OCI-LY7 (cell line): ENCODE measurements around the gene MYRIP. TPM values are rescaled to one million over a fixed set of nuclear protein-coding genes. Genes with fewer than 3 reads are reported as not detected.

Experiments
- BruUV-seq: library from RNA; stranded (reverse); fragments of 400-500 nt; replicated peaks from 2 replicates; lab custom pipeline; 2021; lab: Mats Ljungman, UMichigan
- CTCF ChIA-PET: fragments of 300-600 bp; sonication (Branson Sonifier 250); formaldehyde crosslinking; loops from one replicate; lab custom pipeline; 2022; ENCODE audit warnings: antibody characterized with exemption; ENCODE audit not compliant: unreplicated experiment; lab: Charles Lee
- POLR2A ChIA-PET: fragments of 300-600 bp; sonication (Branson Sonifier 250); formaldehyde crosslinking; loops from one replicate; lab custom pipeline; 2022; ENCODE audit warnings: antibody characterized with exemption; lab: Charles Lee
- DNase-seq: peaks from one replicate; pipeline ENCODE4 v3.0.0-alpha.2; 2015; ENCODE audit warnings: low spot score
- H2AFZ ChIP-seq: fragments of 200-600 bp; sonication (generic), shearing (Covaris generic); 2 replicates; pipeline ENCODE4 v1.6.1; 2014; ENCODE audit warnings: mild to moderate bottlenecking, antibody characterized with exemption, low read length, moderate library complexity
- H3K27ac ChIP-seq: fragments of 200-600 bp; sonication (generic); 2 replicates; pipeline ENCODE4 v1.5.1; 2014; ENCODE audit warnings: mixed run types, low read depth, mild to moderate bottlenecking, moderate library complexity, low read length, inconsistent platforms; ENCODE audit not compliant: poor library complexity, severe bottlenecking
- H3K36me3 ChIP-seq: fragments of 200-600 bp; sonication (generic); 2 replicates; pipeline ENCODE4 v1.6.1; 2014; ENCODE audit warnings: mild to moderate bottlenecking, antibody characterized with exemption, low read length, moderate library complexity, mixed read lengths; ENCODE audit not compliant: insufficient read depth
- H3K4me1 ChIP-seq: fragments of 200-600 bp; sonication (generic); 2 replicates; pipeline ENCODE4 v1.5.1; 2014; ENCODE audit warnings: mild to moderate bottlenecking, low read length; ENCODE audit not compliant: insufficient read depth, poor library complexity, severe bottlenecking
- H3K4me2 ChIP-seq: fragments of 200-600 bp; sonication (generic); 2 replicates; pipeline ENCODE4 v1.6.1; 2014; ENCODE audit warnings: mild to moderate bottlenecking, low read length
- H3K4me3 ChIP-seq: fragments of 200-600 bp; sonication (generic); 2 replicates; pipeline ENCODE4 v1.5.1; 2014; ENCODE audit warnings: mild to moderate bottlenecking, low read depth, low read length; ENCODE audit not compliant: poor library complexity, severe bottlenecking
- H3K79me2 ChIP-seq: fragments of 200-600 bp; sonication (generic); 2 replicates; pipeline ENCODE4 v1.6.1; 2016; ENCODE audit warnings: low read depth, mild to moderate bottlenecking, low read length, moderate library complexity, mixed read lengths; ENCODE audit not compliant: insufficient read depth
- H3K9me2 ChIP-seq: fragments of 200-600 bp; sonication (generic); 2 replicates; pipeline ENCODE4 v1.6.1; 2016; ENCODE audit warnings: mild to moderate bottlenecking, low read length, mixed read lengths; ENCODE audit not compliant: insufficient read depth
- H3K9me3 ChIP-seq: fragments of 200-600 bp; sonication (generic); 2 replicates; pipeline ENCODE4 v1.6.1; 2014; ENCODE audit warnings: mild to moderate bottlenecking, mixed run types, low read length, mixed read lengths
- H4K20me1 ChIP-seq: fragments of 200-600 bp; sonication (generic); 2 replicates; pipeline ENCODE4 v1.6.1; 2014; ENCODE audit warnings: mild to moderate bottlenecking, antibody characterized with exemption, low read length, moderate library complexity, mixed read lengths; ENCODE audit not compliant: insufficient read depth
- CTCF ChIP-seq: fragments of 200-600 bp; sonication (generic); conservative IDR thresholded peaks from 2 replicates; pipeline ENCODE4 v1.5.1; 2014; ENCODE audit warnings: mild to moderate bottlenecking, antibody characterized with exemption, low read length, moderate library complexity, mixed read lengths
- EZH2phosphoT487 ChIP-seq: fragments of 200-600 bp; sonication (generic); IDR thresholded peaks from 2 replicates; pipeline ENCODE4 v1.6.1; 2018; ENCODE audit warnings: low read depth, borderline replicate concordance, mild to moderate bottlenecking, mixed run types, antibody characterized with exemption, low read length, moderate library complexity, mixed read lengths
- intact Hi-C: fragments of 100-400 bp; cut with micrococcal nuclease; formaldehyde crosslinking; loops from one replicate; pipeline ENCODE4 v1.10.0; 2022; ENCODE audit not compliant: unreplicated experiment
- total RNA-seq, 2 experiments: library from RNA; depleted of rRNA in 1 of 2; stranded (reverse); fragments of >200 nt in 1 of 2; shearing (Covaris generic) in 1 of 2; gene quantifications; 2 replicates each; pipeline ENCODE4 v1.2.3, GENCODE V29; 2014 to 2022

The MYRIP gene
- total RNA-seq, 2 experiments from 2014 or later, result not detected

- Histone ChIP-seq H3K79me2 (no peaks in the 10 kb centered on the region), H3K9me3 (no peaks in the 10 kb centered on the region), H3K4me1 (no peaks in the 10 kb centered on the region), H3K9me2 (no peaks in the 10 kb centered on the region; the same call in 1 of the 2 replicates), H3K4me2 (no peak overlapping the region), H3K4me3 (no peak overlapping the region), H2AFZ (no peak overlapping the region), H3K36me3 (no peaks in the 10 kb centered on the region), H3K27ac (no peak overlapping the region), H4K20me1 (no peaks in the 10 kb centered on the region)
- POLR2A ChIA-PET, result interaction anchor here (1.0 kb wide), 1 partner anchor 10 kb away, joined by 3 read pairs; no protein-coding TSS in a partner anchor
- TF ChIP-seq CTCF (no peak), EZH2phosphoT487 (no peak)
- BruUV-seq, result no TSS peak
- DNase-seq, result no peak
- CTCF ChIA-PET, result no interaction called here
- intact Hi-C loops, result no loop called here
Measured at GRCh38 chr3:39937315-39937714, 127.9 kb downstream of the MYRIP start.

- Histone ChIP-seq H3K27ac (no peak overlapping the region), H3K9me2 (no peaks in the 10 kb centered on the region; the same call in 1 of the 2 replicates), H3K4me3 (no peak overlapping the region), H3K36me3 (no peaks in the 10 kb centered on the region), H3K9me3 (no peaks in the 10 kb centered on the region), H3K4me2 (no peak overlapping the region), H4K20me1 (no peaks in the 10 kb centered on the region), H3K79me2 (no peaks in the 10 kb centered on the region), H2AFZ (no peak overlapping the region), H3K4me1 (no peaks in the 10 kb centered on the region)
- intact Hi-C loops, result no loop called here
- POLR2A ChIA-PET, result interaction anchor here (1.0 kb wide), 1 partner anchor 10 kb away, joined by 3 read pairs; no protein-coding TSS in a partner anchor
- no peak for DNase-seq
- BruUV-seq, result no TSS peak
- no peak for TF ChIP-seq EZH2phosphoT487
- TF ChIP-seq CTCF, result no peak
- CTCF ChIA-PET, result no interaction called here
Measured at GRCh38 chr3:39937874-39938273, 128.5 kb downstream of the MYRIP start.

- intact Hi-C loops, result no loop called here
- H3K79me2 ChIP-seq, result no peaks in the 10 kb centered on the region
- H3K4me3 ChIP-seq, result no peak overlapping the region
- no peak for TF ChIP-seq CTCF
- TF ChIP-seq EZH2phosphoT487, result no peak
- H3K36me3 ChIP-seq, result no peaks in the 10 kb centered on the region
- DNase-seq, result no peak
- no peak overlapping the region for H3K27ac ChIP-seq
- H3K9me2 ChIP-seq, result no peaks in the 10 kb centered on the region
- CTCF ChIA-PET, result no interaction called here
- no peaks in the 10 kb centered on the region for H3K4me1 ChIP-seq
- H3K9me3 ChIP-seq, result no peaks in the 10 kb centered on the region
- H4K20me1 ChIP-seq, result no peaks in the 10 kb centered on the region
- no TSS peak for BruUV-seq
- no peak overlapping the region for H2AFZ ChIP-seq
- no peak overlapping the region for H3K4me2 ChIP-seq
- POLR2A ChIA-PET, result no interaction called here
Measured at GRCh38 chr3:39941931-39942330, 132.5 kb downstream of the MYRIP start.
